Measurements from ENCODE around the gene ATP2B2. TPM values are rescaled to one million over a fixed set of nuclear protein-coding genes. Genes with fewer than 3 reads are reported as not detected.

Gene ATP2B2
- total RNA-seq, 4 donors from 2014 or later, result 0.11 to 0.42 (median 0.15) TPM; not detected in 1

DNA sequence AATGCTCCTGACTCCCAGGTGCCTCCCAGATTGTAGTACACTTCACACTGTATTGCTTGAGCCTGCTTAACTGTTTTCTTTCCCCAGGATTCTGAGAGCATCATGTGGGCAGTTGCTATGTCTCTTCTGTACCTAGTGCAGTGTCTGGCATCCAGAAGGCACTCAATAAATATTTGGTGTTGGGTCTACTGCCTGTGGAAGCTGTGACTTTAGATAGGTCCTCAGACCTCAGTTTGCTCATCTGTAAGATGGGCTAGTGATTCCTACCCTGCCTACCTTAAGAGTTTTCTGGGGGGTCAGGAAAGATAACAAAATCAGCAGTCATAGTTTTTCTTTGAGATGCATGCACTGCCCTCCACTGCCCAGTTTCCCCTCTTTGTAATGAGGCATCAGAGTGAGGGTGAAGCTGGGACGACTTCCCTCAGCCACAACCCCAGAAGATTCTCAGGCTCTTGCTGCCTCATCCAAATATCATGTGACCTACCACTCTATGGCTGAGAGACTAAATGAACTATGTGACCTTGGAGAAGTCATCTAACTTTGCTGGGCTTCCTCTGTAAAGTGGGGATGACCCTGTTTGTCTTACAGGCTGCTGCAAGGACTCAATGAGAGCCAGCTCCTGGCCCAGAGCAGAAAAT lies 50.4 kb downstream of the ATP2B2 start:
- H3K9me3 ChIP-seq, result no peaks in the 10 kb centered on the region
- no peaks in the 10 kb centered on the region for H3K27me3 ChIP-seq
- H3K36me3 ChIP-seq, result no peaks in the 10 kb centered on the region
- intact Hi-C loops (cut with DNase I), result no loop called here
- DNase-seq, result no peak
- no peak overlapping the region for H3K27ac ChIP-seq
- WGBS, 2 donors, result 0 to 33% methylated on average over 1 of the region's 1 CpG
- TF ChIP-seq POLR2A (IDR thresholded peaks at IDR 0.05), result no peak
- TF ChIP-seq, protein P1, sequence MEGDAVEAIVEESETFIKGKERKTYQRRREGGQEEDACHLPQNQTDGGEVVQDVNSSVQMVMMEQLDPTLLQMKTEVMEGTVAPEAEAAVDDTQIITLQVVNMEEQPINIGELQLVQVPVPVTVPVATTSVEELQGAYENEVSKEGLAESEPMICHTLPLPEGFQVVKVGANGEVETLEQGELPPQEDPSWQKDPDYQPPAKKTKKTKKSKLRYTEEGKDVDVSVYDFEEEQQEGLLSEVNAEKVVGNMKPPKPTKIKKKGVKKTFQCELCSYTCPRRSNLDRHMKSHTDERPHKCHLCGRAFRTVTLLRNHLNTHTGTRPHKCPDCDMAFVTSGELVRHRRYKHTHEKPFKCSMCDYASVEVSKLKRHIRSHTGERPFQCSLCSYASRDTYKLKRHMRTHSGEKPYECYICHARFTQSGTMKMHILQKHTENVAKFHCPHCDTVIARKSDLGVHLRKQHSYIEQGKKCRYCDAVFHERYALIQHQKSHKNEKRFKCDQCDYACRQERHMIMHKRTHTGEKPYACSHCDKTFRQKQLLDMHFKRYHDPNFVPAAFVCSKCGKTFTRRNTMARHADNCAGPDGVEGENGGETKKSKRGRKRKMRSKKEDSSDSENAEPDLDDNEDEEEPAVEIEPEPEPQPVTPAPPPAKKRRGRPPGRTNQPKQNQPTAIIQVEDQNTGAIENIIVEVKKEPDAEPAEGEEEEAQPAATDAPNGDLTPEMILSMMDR (IDR thresholded peaks at IDR 0.05), result no peak
- H3K4me1 ChIP-seq, result no peaks in the 10 kb centered on the region
- H3K4me3 ChIP-seq (replicated peaks in 1 of 3), result no peak overlapping the region

DNA sequence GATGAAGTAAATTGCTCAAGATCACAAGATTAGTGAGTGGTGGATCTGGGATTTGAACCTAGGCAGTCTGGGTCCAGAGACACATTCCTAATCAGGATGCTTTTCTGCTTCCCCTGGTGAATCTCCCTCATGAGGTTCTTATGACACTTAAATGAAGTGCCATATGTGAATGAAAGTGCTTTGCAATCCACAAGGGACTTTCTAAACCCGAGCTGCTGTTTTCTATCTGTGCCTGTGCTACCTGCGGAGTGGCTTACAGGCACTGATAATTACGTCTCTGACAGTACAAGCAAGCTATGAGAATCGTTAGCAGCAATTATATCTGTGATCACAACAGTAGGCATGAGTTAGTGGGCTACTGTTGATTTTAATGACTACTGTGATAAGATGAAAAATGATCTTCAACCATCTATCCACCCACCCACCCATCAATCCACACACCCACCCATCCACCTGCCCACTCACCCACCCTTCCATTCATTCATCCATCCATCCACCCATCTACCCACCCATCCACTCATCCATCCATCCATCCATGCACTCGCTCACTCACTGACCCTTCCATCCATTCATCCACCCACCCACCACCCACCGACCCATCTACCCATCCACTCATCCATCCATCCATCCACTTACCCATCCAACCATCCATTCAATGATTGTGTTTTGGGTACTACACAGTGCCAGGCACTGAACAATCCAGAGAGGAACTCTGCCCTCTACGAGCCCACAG lies 51.8 kb downstream of the ATP2B2 start:
- DNase-seq, result no peak
- 57 to 66% methylated on average over 7 of the region's 7 CpGs for WGBS, 2 donors
- intact Hi-C loops (cut with DNase I), result no loop called here

DNA sequence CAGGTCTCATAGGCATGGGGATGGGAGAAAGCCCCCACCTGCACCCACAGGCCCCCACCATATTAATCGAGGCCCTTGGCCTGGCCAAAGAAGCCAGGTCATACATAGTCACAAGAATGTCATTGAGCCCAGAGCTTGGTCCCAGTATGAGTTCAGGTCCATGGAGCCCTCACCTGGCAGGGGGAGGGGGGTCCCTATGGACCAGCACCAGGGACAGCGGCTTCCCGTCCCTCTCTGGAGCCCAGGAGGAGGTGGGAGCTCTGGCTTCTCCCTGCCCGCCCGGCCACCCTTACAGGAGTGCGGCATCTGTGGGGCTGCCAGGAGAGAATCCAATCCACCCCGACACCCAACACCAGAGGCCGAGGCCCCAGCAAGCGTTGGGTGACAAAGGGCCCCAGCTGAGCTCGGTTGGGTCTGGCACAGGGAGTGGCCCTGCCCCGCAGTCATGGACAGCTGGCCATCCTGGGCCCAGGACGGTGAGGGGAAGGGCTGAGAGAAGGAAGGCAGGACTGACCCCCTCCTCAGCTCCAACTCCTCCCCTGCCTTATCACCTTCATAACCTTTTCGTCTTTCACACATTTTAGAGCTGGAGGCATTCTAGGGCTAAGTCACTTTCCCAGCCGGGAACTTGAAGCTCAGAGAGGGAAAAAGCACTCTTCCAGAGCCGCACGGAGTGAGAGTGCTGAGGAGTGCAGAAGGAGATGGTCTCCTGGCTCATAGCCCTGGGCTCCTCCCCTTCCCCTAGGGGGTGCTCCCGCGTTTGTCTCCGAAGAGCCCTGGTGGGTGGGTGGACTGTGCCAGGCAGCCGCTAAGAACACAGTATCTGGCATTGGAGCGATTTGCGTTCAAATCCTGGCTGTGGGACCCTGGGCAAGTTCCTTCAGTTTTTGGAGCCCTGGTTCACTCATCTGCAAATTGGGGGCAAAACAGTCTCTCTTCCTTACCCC lies 54.6 kb downstream of the ATP2B2 start:
- H3K4me3 ChIP-seq (replicated peaks in 1 of 3), result no peak overlapping the region
- no peaks in the 10 kb centered on the region for H3K27me3 ChIP-seq
- no peaks in the 10 kb centered on the region for H3K36me3 ChIP-seq
- TF ChIP-seq POLR2A (IDR thresholded peaks at IDR 0.05), result no peak
- TF ChIP-seq, protein P1 (IDR thresholded peaks at IDR 0.05), result no peak
- no peak for DNase-seq
- intact Hi-C loops (cut with DNase I), result no loop called here
- no peak overlapping the region for H3K27ac ChIP-seq
- no peaks in the 10 kb centered on the region for H3K9me3 ChIP-seq
- no peaks in the 10 kb centered on the region for H3K4me1 ChIP-seq
- WGBS, 2 donors, result 44 to 53% methylated on average over 16 to 20 of the region's 22 CpGs

More for the DNA sequence above, 51.8 kb downstream of the ATP2B2 start:
- H3K9me3 ChIP-seq, result no peaks in the 10 kb centered on the region
- no peaks in the 10 kb centered on the region for H3K4me1 ChIP-seq
- H3K27me3 ChIP-seq, result no peaks in the 10 kb centered on the region
- H3K36me3 ChIP-seq, result no peaks in the 10 kb centered on the region
- H3K27ac ChIP-seq, result no peak overlapping the region
- no peak overlapping the region for H3K4me3 ChIP-seq (replicated peaks in 1 of 3)
- TF ChIP-seq, protein P1 (IDR thresholded peaks at IDR 0.05), result no peak
- no peak for TF ChIP-seq POLR2A (IDR thresholded peaks at IDR 0.05)

DNA sequence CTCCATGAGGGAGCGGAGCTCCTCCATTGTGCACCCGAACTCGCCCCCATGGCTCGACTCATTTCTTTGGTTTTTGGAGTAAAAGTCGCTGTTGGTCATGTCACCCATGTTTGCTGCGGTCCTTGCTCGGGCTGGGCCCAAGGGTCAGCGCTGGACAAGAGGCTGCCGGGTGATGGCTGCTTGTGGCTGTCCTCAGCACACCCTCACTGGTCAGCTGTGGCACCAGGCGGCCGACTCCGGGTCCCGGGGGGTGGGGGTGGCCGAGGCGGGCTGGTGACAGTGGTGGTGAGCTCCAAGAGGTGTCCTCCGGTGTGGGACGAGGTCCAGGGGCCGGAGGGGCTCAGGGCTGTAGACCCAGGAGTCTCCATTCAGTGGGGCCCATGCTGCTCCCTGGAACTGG lies 56.0 kb downstream of the ATP2B2 start:
- H3K27me3 ChIP-seq, result no peaks in the 10 kb centered on the region
- no peaks in the 10 kb centered on the region for H3K36me3 ChIP-seq
- H3K9me3 ChIP-seq, result no peaks in the 10 kb centered on the region
- no peak for DNase-seq
- H3K27ac ChIP-seq, result no peak overlapping the region
- WGBS, 2 donors, result 94 to 98% methylated on average over 11 of the region's 18 CpGs
- no peak overlapping the region for H3K4me3 ChIP-seq (replicated peaks in 1 of 3)
- intact Hi-C loops (cut with DNase I), result no loop called here
- TF ChIP-seq, protein P1 (IDR thresholded peaks at IDR 0.05), result no peak
- TF ChIP-seq POLR2A (IDR thresholded peaks at IDR 0.05), result no peak
- no peaks in the 10 kb centered on the region for H3K4me1 ChIP-seq

All from thyroid gland (tissue), 4 donors.